Glutamatergic neuron (in vitro differentiated cells): ENCODE results near the gene AREL1. TPM values are rescaled to one million over a fixed set of nuclear protein-coding genes. Genes with fewer than 3 reads are reported as not detected.

Experiments used
- DNase-seq: peaks from one replicate; pipeline ENCODE4 v3.0.0; 2022
- H3K27ac Mint-ChIP-seq: one replicate; pipeline ENCODE4 v1.8.0; 2020; ENCODE audit warnings: mild to moderate bottlenecking, mixed read lengths, inconsistent platforms; ENCODE audit not compliant: unreplicated experiment
- H3K27me3 Mint-ChIP-seq: one replicate; pipeline ENCODE4 v1.8.0; 2020; ENCODE audit warnings: mild to moderate bottlenecking, moderate library complexity, mixed read lengths, inconsistent platforms; ENCODE audit not compliant: unreplicated experiment
- H3K36me3 Mint-ChIP-seq: one replicate; pipeline ENCODE4 v1.8.0; 2020; ENCODE audit warnings: mild to moderate bottlenecking, mixed read lengths, inconsistent platforms; ENCODE audit not compliant: unreplicated experiment
- H3K4me1 Mint-ChIP-seq: one replicate; pipeline ENCODE4 v1.8.0; 2020; ENCODE audit warnings: mild to moderate bottlenecking, low read depth, mixed read lengths, inconsistent platforms; ENCODE audit not compliant: unreplicated experiment
- H3K4me3 Mint-ChIP-seq: one replicate; pipeline ENCODE4 v1.8.0; 2020; ENCODE audit warnings: mild to moderate bottlenecking, mixed read lengths, inconsistent platforms; ENCODE audit not compliant: unreplicated experiment
- H3K9me3 Mint-ChIP-seq: one replicate; pipeline ENCODE4 v1.8.0; 2020; ENCODE audit warnings: mild to moderate bottlenecking, moderate library complexity, mixed read lengths, inconsistent platforms; ENCODE audit not compliant: unreplicated experiment
- CTCF ChIP-seq: fragments of 200-600 bp; sonication (generic); IDR thresholded peaks from one replicate; pipeline ENCODE4 v1.5.0; 2021; ENCODE audit not compliant: partially characterized antibody, unreplicated experiment
- total RNA-seq: library from RNA; stranded (reverse); fragmentation: NEBNext Ultra II Directional; extraction: Animal tissue kit (Norgen Biotek cat#: 25700); gene quantifications from one replicate; pipeline ENCODE4 v1.2.1, GENCODE V29; 2021; ENCODE audit not compliant: unreplicated experiment

Gene AREL1
- total RNA-seq, 1 donor from 2014 or later, result 69.7 TPM

GRCh38 chr14:74710480-74710879, 2.4 kb downstream of the AREL1 start:
- H3K4me3 Mint-ChIP-seq, result no peak overlapping the region
- H3K27ac Mint-ChIP-seq, result no peak overlapping the region
- H3K9me3 Mint-ChIP-seq, result peaks cover 3% of the 10 kb centered on the region
- TF ChIP-seq CTCF, result no peak
- no peaks in the 10 kb centered on the region for H3K36me3 Mint-ChIP-seq
- H3K27me3 Mint-ChIP-seq, result no peaks in the 10 kb centered on the region
- peaks cover 10% of the 10 kb centered on the region for H3K4me1 Mint-ChIP-seq
- DNase-seq, result no peak

- Mint-ChIP-seq H3K4me3 (no peak overlapping the region), H3K27me3 (no peaks in the 10 kb centered on the region), H3K4me1 (peaks cover 6% of the 10 kb centered on the region), H3K27ac (no peak overlapping the region), H3K9me3 (peaks cover 7% of the 10 kb centered on the region), H3K36me3 (peaks cover 11% of the 10 kb centered on the region)
- TF ChIP-seq CTCF, result no peak
- DNase-seq, result no peak
These were observed 7.0 kb downstream of the AREL1 start for GRCh38 chr14:74705613-74706500.

GRCh38 chr14:74704656-74705055, 8.2 kb downstream of the AREL1 start:
- DNase-seq, result no peak
- H3K36me3 Mint-ChIP-seq, result peaks cover 16% of the 10 kb centered on the region
- TF ChIP-seq CTCF, result no peak
- no peak overlapping the region for H3K4me3 Mint-ChIP-seq
- H3K9me3 Mint-ChIP-seq, result peaks cover 7% of the 10 kb centered on the region
- H3K4me1 Mint-ChIP-seq, result no peaks in the 10 kb centered on the region
- H3K27ac Mint-ChIP-seq, result no peak overlapping the region
- no peaks in the 10 kb centered on the region for H3K27me3 Mint-ChIP-seq

GRCh38 chr14:74703043-74703442, 9.8 kb downstream of the AREL1 start:
- H3K36me3 Mint-ChIP-seq, result peaks cover 16% of the 10 kb centered on the region
- peaks cover 7% of the 10 kb centered on the region for H3K9me3 Mint-ChIP-seq
- no peak overlapping the region for H3K27ac Mint-ChIP-seq
- no peak overlapping the region for H3K4me3 Mint-ChIP-seq
- no peaks in the 10 kb centered on the region for H3K4me1 Mint-ChIP-seq
- DNase-seq, result no peak
- H3K27me3 Mint-ChIP-seq, result no peaks in the 10 kb centered on the region
- no peak for TF ChIP-seq CTCF

- TF ChIP-seq CTCF, result no peak
- no peak for DNase-seq
- Mint-ChIP-seq H3K4me1 (no peaks in the 10 kb centered on the region), H3K9me3 (peaks cover 7% of the 10 kb centered on the region), H3K27me3 (no peaks in the 10 kb centered on the region), H3K27ac (no peak overlapping the region), H3K4me3 (no peak overlapping the region), H3K36me3 (peaks cover 16% of the 10 kb centered on the region)
These were observed 10.6 kb downstream of the AREL1 start for GRCh38 chr14:74702293-74702692.
